ENCODE results near the gene TAC4. TPM values are rescaled to one million over a fixed set of nuclear protein-coding genes. Genes with fewer than 3 reads are reported as not detected.

TAC4 gene
- total and polyA plus RNA-seq, 10 donors: not detected

DNA sequence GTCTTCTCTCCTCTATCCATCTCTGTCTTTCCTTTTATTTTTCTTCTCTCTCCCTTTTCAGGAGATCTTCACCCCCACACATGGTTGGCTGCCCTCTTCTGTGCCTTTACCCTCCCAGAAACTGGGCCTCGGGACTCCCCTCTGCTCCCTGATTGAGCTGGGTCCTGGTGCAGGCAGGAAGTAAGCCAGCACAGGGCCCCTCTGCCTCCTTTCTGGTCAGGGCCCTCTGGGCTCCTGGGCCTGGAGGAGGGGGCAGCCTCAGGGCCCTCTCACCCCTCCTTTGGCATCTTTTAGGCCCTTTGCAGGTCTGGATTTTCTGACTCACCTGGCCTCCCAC, 21.1 kb upstream of the TAC4 start:
- intact Hi-C loops (cut with DNase I; ENCODE audit: low total_unique reads): no loop called here

DNA sequence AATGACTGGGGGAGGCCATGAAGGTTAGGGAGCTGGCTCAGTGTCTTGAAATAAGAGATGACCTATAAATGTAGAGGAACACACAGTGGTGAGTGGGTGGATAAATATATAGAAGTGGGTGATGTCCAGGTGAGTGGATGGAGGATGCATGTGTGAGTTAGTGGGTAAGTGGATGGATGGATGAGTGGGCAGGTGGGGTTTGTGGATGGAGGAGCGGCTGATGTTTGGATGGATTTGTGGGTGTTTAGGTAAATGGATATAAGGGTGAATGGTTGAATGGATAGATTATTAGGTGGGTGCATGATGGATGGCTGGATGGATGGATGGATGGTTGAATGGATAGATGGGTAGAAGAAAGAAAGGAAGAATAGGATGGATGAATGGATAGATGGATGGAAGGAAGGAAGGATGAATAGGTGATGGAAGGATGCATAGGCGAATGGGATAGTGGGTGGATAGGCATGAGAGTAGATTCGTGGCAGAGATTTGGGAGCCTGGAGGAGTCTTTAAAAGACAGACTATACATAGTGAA, 19.1 kb upstream of the TAC4 start:
- no peaks in the 10 kb centered on the region for H3K9me3 ChIP-seq
- peaks cover 0 to 4% (median 0%) of the 10 kb centered on the region in 6 donors for H3K4me1 ChIP-seq
- H3K36me3 ChIP-seq: no peaks in the 10 kb centered on the region
- no peak for DNase-seq
- TF ChIP-seq POLR2A (IDR thresholded peaks at IDR 0.05) (no peak), POLR2AphosphoS5 (IDR thresholded peaks at IDR 0.05) (no peak)
- TF ChIP-seq, protein P1, sequence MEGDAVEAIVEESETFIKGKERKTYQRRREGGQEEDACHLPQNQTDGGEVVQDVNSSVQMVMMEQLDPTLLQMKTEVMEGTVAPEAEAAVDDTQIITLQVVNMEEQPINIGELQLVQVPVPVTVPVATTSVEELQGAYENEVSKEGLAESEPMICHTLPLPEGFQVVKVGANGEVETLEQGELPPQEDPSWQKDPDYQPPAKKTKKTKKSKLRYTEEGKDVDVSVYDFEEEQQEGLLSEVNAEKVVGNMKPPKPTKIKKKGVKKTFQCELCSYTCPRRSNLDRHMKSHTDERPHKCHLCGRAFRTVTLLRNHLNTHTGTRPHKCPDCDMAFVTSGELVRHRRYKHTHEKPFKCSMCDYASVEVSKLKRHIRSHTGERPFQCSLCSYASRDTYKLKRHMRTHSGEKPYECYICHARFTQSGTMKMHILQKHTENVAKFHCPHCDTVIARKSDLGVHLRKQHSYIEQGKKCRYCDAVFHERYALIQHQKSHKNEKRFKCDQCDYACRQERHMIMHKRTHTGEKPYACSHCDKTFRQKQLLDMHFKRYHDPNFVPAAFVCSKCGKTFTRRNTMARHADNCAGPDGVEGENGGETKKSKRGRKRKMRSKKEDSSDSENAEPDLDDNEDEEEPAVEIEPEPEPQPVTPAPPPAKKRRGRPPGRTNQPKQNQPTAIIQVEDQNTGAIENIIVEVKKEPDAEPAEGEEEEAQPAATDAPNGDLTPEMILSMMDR (IDR thresholded peaks at IDR 0.05 in 8 of 11, conservative IDR thresholded peaks at IDR 0.05 in 3 of 11): no peak
- H3K4me3 ChIP-seq: no peak overlapping the region
- intact Hi-C loops (cut with DNase I; ENCODE audit: low total_unique reads): no loop called here
- peaks cover 0 to 46% (median 7%) of the 10 kb centered on the region in 7 donors for H3K27me3 ChIP-seq (replicated peaks in 1 of 7)
- WGBS, 5 donors: 66 to 90% (median 84%) methylated on average over 3 of the region's 3 CpGs
- H3K27ac ChIP-seq: no peak overlapping the region

More for the DNA sequence above, 21.1 kb upstream of the TAC4 start:
- 8 to 32% (median 14%) methylated on average over 1 of the region's 1 CpG for WGBS, 5 donors
- Histone ChIP-seq H3K36me3 (no peaks in the 10 kb centered on the region), H3K27ac (no peak overlapping the region), H3K4me1 (no peaks in the 10 kb centered on the region), H3K4me3 (no peak overlapping the region), H3K27me3 (replicated peaks in 1 of 7) (peaks cover 0 to 47% (median 0%) of the 10 kb centered on the region in 7 donors), H3K9me3 (no peaks in the 10 kb centered on the region)
- TF ChIP-seq, protein P1 (IDR thresholded peaks at IDR 0.05 in 8 of 11, conservative IDR thresholded peaks at IDR 0.05 in 3 of 11): no peak
- TF ChIP-seq POLR2AphosphoS5 (IDR thresholded peaks at IDR 0.05): no peak
- TF ChIP-seq POLR2A (IDR thresholded peaks at IDR 0.05): no peak
- DNase-seq: no peak

DNA sequence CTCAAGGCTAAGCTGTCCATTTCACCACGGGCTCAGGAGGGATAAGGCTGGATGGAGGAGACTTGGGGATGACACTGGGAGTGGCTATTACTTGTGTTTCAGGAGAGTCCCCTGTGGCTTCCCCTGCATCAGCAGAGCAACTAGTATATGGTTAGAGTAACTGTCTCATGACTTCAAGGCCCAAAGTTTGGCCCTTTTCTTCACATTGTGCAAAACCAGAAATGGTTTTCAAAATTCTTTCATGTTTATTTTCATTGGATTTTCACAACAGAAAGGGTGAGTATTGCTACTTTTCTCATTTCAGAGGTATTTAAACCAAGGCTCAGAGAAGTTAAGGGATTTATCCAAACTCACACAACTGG, 18.1 kb upstream of the TAC4 start:
- Histone ChIP-seq H3K27ac (no peak overlapping the region), H3K9me3 (no peaks in the 10 kb centered on the region), H3K4me1 (peaks cover 0 to 9% (median 0%) of the 10 kb centered on the region in 6 donors), H3K27me3 (replicated peaks in 1 of 7) (peaks cover 0 to 51% (median 14%) of the 10 kb centered on the region in 7 donors), H3K36me3 (no peaks in the 10 kb centered on the region), H3K4me3 (no peak overlapping the region)
- DNase-seq: no peak
- TF ChIP-seq POLR2AphosphoS5 (IDR thresholded peaks at IDR 0.05) (no peak), POLR2A (IDR thresholded peaks at IDR 0.05) (no peak)
- TF ChIP-seq, protein P1 (IDR thresholded peaks at IDR 0.05 in 8 of 11, conservative IDR thresholded peaks at IDR 0.05 in 3 of 11): no peak
- 44 to 76% (median 56%) methylated on average over 1 of the region's 1 CpG for WGBS, 5 donors
- intact Hi-C loops (cut with DNase I; ENCODE audit: low total_unique reads): no loop called here

DNA sequence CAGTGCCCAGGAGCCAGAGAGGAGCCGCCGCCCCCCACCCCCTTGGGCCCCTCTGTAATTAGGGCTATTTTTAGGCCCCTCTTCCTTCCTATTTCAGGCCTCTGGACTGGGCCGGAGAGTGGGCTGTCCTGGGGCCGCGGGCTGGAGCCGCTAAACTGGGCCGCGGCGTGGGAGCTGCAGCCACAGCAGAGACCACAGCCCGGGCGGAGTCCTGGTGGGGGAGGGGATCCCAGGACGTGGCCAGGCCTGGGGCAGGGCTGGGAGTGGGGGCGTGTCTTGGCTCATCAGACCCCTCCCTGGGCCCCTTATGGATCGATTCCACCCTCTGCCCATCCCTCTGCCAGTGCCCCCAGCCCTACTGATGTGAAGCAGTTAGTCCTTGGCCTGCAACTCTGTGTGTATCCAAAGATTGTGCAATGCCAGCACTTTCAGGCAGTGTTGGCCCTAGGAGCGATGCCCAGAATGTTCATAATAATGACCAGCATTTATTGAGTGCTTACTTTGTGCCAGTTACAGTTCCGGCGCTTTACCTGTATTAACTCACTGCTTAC, 15.0 kb upstream of the TAC4 start:
- TF ChIP-seq, protein P1 (IDR thresholded peaks at IDR 0.05 in 8 of 11, conservative IDR thresholded peaks at IDR 0.05 in 3 of 11): no peak
- TF ChIP-seq POLR2A (IDR thresholded peaks at IDR 0.05) (no peak), POLR2AphosphoS5 (IDR thresholded peaks at IDR 0.05) (no peak)
- Histone ChIP-seq H3K27ac (no peak overlapping the region), H3K4me1 (peaks cover 0 to 12% (median 0%) of the 10 kb centered on the region in 6 donors), H3K36me3 (no peaks in the 10 kb centered on the region), H3K4me3 (no peak overlapping the region), H3K9me3 (no peaks in the 10 kb centered on the region), H3K27me3 (replicated peaks in 1 of 7) (peaks cover 0 to 43% (median 15%) of the 10 kb centered on the region in 7 donors)
- intact Hi-C loops (cut with DNase I; ENCODE audit: low total_unique reads): no loop called here
- 24 to 45% (median 33%) methylated on average over 8 to 17 of the region's 17 CpGs for WGBS, 5 donors
- no peak for DNase-seq
